ENCODE data around the gene KRT81.

DNA sequence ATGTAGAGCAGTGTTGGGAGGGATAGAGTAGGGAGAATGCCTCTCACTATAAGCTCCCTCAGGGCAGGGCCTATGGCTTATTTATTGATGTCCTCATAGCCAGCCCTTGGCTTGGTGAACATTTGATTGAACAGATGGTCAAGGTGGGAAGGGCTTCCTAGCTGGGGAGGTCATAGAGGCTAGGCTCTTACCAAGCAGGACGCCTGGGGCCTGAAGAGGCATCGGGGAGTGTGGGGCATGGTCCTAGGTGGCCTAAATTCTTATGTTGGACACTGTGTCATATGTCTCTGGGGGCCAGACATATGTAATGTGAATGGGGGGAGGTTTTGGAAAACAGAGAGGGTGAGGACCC, 34.8 kb downstream of the KRT81 start:
- TF ChIP-seq, protein P1, sequence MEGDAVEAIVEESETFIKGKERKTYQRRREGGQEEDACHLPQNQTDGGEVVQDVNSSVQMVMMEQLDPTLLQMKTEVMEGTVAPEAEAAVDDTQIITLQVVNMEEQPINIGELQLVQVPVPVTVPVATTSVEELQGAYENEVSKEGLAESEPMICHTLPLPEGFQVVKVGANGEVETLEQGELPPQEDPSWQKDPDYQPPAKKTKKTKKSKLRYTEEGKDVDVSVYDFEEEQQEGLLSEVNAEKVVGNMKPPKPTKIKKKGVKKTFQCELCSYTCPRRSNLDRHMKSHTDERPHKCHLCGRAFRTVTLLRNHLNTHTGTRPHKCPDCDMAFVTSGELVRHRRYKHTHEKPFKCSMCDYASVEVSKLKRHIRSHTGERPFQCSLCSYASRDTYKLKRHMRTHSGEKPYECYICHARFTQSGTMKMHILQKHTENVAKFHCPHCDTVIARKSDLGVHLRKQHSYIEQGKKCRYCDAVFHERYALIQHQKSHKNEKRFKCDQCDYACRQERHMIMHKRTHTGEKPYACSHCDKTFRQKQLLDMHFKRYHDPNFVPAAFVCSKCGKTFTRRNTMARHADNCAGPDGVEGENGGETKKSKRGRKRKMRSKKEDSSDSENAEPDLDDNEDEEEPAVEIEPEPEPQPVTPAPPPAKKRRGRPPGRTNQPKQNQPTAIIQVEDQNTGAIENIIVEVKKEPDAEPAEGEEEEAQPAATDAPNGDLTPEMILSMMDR (IDR thresholded peaks at IDR 0.05): no peak
- no peak for TF ChIP-seq EZH2 (IDR thresholded peaks at IDR 0.05)

All from neural progenitor cell (in vitro differentiated cells).